HG03354 (cell line): Measurements from ENCODE around the gene PLEKHG1.
A peak's percentile ranks its signal among the peaks of the same experiment; 100 is the strongest.

Experiments used
- ATAC-seq: cut with Tn5 transposase; IDR thresholded peaks from one replicate; pipeline ENCODE4 v1.9.1; 2021; ENCODE audit warnings: mild to moderate bottlenecking; ENCODE audit not compliant: unreplicated experiment, poor library complexity, severe bottlenecking

The PLEKHG1 gene

DNA sequence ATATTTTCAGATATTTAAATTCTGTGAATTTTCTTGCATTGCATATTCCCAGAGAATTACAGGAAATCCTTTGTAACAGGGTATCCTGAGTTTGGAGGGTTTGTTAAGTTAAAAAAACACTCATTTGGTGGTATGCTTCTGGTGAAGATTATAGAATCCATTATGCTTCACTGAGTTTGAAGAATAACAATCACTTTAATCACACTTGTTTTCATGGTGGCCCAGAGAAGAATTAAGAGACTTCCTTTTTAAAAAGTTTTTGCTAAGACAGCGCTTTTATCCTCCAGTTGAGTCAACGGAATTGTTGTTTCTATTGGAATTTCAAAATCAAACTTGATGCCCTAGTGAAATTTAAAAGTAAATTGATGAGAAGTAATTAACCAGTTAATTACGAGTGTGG lies 17.4 kb downstream of the PLEKHG1 start:
- no peak for ATAC-seq

DNA sequence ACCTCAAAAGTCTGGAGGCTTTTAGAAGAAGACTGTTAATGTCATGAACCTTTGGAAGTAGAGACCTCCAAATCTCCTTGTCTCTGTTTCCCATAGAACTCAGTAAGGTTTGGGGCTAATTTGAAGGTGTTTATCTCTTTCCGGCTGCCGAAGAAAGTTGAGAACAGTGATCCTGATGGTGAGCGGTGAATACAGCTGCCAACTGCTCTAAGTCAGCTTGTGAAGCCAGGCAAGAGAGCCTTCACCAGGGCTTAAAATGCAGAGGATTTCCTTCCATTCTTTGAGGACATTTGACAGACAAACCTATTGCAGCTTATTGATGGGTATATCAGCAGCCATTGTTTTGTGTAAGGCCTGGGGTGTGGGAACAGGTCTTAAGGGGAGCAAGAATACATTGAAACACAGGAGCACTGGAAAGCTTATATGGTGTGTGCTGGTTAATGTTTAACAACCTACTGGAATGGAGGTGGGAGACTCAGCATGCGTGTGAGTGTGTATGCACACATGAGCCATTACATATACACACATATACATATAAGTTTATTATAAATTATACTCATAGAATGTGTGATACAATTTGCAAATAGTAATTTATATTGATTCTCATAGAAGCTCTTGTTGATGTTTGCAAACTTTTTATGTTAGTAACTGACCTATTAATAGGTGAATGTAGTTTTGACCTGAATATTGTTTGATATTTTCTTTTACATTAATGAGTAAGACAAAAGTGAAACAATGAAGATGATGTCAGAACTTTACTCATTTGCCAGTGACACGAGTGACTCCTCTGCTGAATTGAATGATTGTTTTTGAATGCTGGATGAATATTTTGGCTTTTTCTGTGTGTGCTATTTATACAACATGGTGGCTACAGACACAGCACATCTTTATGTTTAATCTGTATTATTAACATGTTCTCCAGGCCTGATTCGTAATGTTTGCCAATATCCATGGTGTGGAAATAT lies 18.1 kb downstream of the PLEKHG1 start:
- no peak for ATAC-seq

DNA sequence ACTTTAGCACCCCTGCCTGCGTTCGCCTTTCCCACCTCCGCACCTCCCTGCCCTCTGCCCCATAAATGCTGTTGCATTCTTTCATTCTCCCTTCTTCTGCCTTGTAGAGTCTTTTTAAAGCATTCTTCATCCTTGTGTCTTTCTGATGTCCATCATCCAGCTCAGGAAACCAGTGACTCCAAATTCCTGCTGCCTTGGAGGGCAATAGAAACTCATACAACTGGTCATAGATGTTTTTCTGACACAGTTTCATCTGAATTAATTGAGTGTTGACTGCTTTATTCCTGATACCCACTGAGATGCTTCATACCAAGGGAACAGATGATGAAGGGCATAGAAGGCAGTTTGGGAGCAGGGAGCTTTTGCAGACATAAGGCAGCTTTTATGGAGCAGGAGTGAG lies 19.6 kb downstream of the PLEKHG1 start:
- ATAC-seq = no peak

GRCh38 chr6:150620244-150620643 lies 20.6 kb downstream of the PLEKHG1 start:
- ATAC-seq = no peak

GRCh38 chr6:150620763-150621162 lies 21.1 kb downstream of the PLEKHG1 start:
- ATAC-seq = no peak

GRCh38 chr6:150622476-150622875 lies 22.8 kb downstream of the PLEKHG1 start:
- no peak for ATAC-seq

DNA sequence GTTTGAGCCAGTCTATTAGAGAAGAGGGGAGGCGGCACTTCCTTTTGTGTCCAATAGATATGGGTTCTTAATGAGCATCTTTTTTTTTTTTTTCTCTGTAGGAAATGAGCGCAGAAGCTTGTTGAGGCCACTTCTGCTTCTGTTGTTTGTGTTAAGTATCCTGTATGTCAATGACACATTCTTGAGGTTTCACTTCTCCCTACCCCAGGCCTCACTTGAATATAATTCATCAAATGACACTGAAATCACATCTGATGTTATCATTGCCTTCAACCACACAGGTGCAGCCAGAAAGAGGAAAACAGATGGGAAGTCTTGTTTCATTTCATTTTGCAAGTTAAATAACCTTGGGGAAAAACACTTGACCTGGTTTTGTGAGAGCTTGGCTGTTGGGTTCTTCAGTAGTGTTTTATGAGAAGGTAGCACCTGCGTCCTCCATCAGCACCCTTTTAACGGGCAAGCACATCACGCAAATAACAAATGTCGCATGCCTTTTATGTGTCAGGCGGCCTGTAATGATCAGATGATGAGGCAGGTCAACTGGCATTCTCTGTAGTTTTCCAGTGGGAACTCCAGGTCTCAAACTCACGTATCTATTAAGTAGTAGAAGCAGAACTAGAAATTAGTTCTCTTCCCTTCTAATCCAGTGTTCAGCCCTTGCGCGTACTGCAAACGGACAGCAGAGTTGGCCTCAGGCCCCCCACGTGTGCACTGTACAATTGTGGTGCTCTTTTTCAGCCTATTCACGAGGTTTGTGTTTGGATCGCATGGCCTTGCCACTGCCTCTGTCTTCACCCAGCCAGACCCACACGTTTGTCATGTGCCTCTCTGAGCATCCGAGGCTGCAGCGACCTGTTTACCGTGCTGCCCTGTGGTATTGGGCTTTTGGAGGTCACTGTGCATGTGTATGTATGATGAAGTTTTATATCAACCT lies 23.5 kb downstream of the PLEKHG1 start:
- ATAC-seq = peak; percentile 98

- no peak for ATAC-seq
Measured at GRCh38 chr6:150624191-150624590, 24.5 kb downstream of the PLEKHG1 start.

- ATAC-seq = no peak
Measured at GRCh38 chr6:150625927-150626326, 26.2 kb downstream of the PLEKHG1 start.

- no peak for ATAC-seq
Measured at GRCh38 chr6:150627154-150627553, 27.5 kb downstream of the PLEKHG1 start.

DNA sequence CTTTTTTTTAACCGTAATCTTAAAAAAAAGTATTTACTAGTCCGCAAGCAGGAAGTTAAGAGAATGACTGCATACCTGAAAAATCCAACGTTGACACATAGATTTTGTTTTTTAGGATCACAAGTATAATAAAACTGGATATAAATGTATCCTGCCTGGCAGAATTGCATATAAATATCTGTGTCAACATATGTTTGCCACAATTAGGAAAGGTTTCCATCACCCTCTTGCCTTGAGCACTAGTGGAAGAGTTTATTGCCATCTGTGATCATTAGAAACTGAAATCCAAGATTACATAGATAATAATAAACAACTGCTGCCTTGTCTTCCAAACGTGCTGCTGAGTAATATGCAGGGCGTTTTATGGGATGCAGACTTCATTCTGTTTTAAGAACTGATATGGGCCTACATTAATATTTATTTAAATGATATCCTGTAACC lies 27.9 kb downstream of the PLEKHG1 start:
- ATAC-seq = no peak

DNA sequence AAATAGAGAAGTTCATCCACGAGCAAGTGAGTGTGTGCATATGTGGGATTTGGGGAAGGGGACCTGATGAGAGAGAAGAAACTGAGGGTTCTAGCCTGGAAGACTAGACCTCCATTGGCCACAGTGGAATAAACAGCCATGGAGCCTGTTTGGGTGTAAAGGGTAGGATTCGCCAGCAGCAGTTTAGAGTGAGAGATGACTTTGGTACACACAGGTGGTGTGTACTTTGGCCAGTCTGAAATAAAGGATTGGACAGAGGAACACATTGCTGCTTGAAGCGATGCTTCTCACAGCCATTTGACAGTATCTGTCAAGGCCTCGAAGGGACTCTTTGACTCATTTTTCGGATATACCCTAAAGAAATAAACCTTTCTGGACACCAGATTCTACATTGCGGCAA lies 29.2 kb downstream of the PLEKHG1 start:
- ATAC-seq = no peak

DNA sequence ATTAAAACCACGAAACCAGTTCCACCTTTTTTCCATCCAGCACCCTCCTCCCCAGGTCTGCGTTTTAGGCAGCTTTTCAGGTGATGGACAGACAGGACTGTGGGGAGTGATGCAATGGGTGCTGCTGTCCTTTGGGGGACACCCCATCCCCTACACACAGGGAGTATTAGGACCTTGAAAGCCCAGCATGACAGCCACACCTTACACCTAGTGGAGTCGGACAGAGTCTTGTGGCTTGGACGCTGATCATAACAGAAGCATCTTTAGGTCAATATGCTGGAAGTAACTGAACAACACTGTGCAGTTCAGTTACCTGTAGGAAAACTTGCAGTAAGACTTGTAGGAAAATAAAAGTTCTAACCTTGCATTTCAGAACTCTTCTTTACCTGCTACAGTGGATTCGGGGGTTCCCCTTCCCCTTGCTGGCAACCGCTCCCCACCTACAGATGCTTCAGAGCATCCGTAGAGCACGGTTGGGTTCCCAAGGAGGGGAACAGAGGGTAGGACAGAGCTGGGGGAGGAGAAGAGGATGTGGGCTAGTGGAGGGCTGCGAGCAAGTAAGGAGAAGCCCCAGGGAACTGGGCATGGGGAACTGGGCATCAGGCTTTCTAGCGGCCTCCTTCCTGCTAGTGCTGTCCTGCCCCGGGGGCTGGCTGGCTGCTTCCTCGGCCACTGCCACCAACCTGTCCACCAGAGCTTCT lies 31.7 kb downstream of the PLEKHG1 start:
- ATAC-seq = no peak

GRCh38 chr6:150631984-150632642 lies 32.4 kb downstream of the PLEKHG1 start:
- peak; percentile 3 for ATAC-seq

DNA sequence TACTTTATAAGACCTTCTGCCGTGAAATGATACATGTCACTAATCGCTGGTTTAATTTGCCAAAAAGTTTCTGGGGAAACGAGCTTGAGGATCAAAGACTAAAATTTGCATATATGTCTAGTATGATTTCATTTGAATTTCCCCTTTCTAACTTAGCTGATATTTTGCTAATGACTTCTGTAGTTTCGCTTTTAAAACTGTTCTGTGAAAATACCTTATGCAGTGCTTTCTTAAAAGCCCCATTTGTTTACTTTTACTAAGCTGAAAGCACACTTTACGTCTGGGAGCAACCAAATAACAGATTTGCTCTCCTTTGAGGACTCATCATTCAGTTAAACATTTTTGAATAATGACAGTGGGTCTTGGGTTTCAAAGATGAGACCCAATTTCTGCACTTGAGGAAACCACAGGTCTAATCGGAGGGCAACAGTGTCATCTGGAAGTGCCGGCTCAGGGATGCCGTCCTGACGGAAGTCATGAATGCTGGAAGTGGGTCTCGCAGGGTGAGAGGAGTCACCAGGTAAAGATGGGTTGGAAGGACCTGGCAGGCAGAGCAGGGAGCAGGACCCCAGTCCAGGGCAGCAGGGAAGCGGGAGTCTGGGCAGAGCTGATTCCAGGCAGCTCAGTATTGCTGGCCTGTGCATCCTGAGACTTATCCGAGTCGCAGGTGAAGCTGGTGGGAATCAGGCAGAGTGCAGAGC lies 33.2 kb downstream of the PLEKHG1 start:
- peak; percentile 68 for ATAC-seq

DNA sequence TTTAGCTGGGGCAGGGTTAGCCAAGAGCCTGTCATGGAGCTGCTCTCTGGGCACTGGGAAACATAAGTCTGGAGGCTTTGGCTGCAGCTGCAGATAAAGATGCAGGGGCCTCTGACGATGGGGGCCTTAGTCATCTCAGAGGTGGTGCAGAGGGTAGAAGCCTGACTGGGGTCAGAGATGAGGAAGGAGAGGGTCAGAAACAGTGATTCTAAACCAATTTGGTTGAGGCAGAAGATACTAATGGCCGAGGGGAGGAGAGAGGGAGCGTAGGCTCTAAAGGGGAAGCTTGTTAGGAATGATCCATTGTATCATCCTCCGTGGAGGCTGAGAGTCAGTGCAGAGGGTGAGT lies 33.8 kb downstream of the PLEKHG1 start:
- ATAC-seq = peak; percentile 26

GRCh38 chr6:150634176-150634963 lies 34.7 kb downstream of the PLEKHG1 start:
- no peak for ATAC-seq

GRCh38 chr6:150634964-150635292 lies 35.2 kb downstream of the PLEKHG1 start:
- ATAC-seq = no peak
